Epithelial cell of esophagus (primary cell): ENCODE data around the gene ICAM1.

Experiments
- DNase-seq: peaks from one replicate; pipeline ENCODE4 v3.0.0; 2010; ENCODE audit warnings: low read depth
- H3K4me3 ChIP-seq: 2 replicates; pipeline ENCODE4 v1.5.1; 2011; ENCODE audit warnings: mild to moderate bottlenecking, low read length, control low read depth
- TF ChIP-seq, protein P1 (sequence below): IDR thresholded peaks from 2 replicates; pipeline ENCODE4 v1.5.1; 2011; ENCODE audit warnings: low read depth, mild to moderate bottlenecking, low read length, control low read depth, inconsistent platforms; ENCODE audit not compliant: insufficient read depth; ENCODE audit errors: missing control alignments

ICAM1 gene

DNA sequence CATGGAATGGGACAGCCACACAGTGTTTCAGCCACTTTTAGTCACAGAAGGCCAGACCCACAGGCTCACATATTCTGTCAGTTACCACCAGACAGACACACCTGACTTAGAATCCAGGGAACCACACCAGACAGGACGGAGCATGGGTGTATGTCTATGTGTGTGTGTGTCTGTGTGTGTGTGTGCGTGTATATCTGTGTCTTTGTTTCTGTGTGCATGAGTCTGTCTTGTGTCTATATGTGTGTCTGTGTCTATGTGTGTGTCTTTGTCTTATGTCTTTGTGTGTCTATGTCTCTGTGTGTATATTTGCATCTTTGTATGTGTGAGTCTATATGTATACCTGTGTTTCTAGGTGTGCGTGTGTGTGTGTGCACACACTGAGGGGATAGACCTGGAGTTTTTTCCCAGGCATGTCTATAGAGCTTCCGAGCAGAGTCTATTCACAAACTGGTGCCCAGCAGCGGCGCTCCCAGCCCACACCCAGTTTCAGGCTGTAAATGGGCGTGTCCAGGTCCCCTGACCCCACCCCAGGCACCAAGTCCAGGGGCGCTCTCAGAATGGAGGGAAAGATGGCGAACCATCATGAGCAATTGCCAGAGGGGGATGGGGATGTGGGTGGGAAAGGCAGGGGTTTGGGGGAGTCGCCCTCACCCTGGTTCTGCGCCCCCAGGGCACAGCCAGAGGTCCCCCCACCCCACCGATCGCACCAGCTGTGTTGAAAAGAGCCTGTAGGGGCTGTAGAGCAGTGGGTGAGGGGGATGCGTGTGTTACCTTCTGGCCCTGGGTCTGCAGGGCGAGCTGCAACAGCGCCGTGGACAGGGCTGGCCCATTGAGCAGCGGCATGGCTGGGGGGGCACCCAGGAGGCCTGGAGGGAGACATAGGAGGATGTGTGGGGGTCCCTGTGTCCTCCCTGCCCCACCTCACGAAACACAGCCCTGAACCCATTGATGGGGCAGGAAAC lies 51.2 kb downstream of the ICAM1 start:
- no peak for DNase-seq
- no peak overlapping the region for H3K4me3 ChIP-seq
- TF ChIP-seq, protein P1, sequence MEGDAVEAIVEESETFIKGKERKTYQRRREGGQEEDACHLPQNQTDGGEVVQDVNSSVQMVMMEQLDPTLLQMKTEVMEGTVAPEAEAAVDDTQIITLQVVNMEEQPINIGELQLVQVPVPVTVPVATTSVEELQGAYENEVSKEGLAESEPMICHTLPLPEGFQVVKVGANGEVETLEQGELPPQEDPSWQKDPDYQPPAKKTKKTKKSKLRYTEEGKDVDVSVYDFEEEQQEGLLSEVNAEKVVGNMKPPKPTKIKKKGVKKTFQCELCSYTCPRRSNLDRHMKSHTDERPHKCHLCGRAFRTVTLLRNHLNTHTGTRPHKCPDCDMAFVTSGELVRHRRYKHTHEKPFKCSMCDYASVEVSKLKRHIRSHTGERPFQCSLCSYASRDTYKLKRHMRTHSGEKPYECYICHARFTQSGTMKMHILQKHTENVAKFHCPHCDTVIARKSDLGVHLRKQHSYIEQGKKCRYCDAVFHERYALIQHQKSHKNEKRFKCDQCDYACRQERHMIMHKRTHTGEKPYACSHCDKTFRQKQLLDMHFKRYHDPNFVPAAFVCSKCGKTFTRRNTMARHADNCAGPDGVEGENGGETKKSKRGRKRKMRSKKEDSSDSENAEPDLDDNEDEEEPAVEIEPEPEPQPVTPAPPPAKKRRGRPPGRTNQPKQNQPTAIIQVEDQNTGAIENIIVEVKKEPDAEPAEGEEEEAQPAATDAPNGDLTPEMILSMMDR, result no peak

DNA sequence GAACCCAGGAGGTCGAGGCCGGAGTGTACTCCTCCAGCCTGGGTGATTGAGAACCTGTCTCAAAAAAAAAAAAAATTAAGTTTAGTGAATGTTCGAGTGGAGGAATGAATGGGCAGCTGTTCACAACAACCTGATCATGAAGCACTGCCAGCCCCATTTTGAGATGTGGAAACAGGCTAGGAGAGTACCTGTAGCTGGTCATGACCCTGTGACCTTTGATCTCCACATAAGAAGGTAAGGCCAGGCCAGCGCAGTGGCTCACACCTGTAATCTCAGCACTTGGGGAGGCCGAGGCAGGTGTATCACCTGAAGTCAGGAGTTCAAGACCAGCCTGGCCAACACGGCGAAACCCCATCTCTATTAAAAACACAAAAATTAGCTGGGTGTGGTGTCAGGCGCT lies 54.8 kb downstream of the ICAM1 start:
- TF ChIP-seq, protein P1, result no peak
- no peak for DNase-seq
- no peak overlapping the region for H3K4me3 ChIP-seq

DNA sequence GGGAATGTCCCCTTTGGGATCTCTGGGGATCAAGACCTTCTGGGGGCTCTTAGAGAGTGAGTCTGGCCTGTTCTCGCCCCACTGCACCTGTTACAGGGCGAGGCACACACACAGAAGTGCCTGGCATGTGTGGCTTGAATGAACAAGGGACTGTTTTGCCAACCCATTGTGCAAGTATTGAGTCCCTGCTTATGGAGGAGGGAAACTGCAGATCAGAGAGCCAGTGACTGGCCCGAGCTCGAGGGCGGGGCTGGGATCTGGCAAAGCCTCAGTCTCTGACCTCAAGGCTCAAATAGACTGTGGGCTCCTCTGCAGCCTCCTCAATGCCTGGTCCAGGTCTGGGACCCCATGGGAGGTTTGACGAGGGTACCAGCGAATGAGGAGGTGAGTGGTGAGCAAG lies 56.9 kb downstream of the ICAM1 start:
- TF ChIP-seq, protein P1, result no peak
- H3K4me3 ChIP-seq, result no peak overlapping the region
- no peak for DNase-seq

DNA sequence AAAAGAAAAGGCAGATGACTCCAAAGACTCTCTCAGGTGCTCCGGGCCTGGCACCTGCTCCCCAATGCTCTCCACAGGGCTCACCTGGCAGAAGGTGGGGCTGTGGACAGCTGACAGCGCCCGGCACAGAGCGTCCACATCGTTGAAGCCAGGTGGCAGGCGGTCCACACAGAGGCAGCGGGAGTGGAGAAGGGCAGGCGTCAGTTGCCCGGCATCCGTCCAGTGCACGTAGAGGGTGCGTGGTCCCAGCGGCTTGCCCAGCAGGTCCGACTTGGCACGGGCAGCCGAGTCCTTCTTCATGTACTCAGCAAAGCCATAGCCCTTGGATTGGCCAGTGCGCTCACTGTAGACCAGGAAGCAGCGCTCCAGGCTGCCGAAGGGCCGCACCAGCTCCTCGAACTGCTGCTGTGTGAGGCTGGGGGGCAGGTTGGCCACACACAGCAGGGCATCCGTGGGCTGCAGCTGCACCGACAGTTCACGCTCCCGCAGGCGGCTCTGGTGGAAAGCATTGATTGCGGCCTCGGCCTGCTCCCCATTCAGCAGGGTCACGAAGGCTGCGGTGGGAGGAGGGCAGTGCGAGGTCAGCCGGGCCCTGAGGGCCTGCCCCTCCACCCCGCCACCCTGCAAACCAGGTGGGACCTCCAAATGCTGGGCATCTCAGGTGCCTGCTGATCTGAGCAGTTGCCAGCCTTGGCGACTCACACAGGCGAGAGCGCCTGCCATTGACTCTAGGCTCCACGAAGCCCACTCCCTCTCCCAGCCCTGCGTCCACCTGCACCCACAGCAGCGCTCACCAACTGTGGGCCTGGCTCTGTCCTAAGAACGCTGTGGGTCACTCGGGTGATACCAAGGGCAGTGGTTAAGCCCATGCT lies 57.9 kb downstream of the ICAM1 start:
- H3K4me3 ChIP-seq, result no peak overlapping the region
- TF ChIP-seq, protein P1, result no peak
- DNase-seq, result no peak

DNA sequence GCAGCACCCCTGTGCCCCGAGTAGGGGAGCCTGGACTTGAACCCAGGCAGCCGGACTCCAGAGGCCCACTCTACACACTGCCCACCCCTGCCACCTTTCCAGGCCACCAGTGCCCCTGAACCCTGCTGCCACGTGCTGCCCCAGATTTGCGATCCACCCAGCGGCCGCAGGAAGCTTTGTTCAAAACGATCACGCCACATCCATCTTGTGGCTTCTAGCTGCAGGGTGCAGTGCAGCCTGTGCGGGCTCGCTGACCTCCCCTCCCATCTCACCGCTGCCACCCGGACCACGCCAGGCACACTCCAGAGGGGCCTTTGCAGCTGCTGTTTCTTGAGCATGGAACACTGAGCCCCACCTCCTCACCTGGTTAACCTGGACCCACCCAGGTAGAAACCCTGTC lies 58.6 kb downstream of the ICAM1 start:
- DNase-seq, result no peak
- TF ChIP-seq, protein P1, result no peak
- no peak overlapping the region for H3K4me3 ChIP-seq

DNA sequence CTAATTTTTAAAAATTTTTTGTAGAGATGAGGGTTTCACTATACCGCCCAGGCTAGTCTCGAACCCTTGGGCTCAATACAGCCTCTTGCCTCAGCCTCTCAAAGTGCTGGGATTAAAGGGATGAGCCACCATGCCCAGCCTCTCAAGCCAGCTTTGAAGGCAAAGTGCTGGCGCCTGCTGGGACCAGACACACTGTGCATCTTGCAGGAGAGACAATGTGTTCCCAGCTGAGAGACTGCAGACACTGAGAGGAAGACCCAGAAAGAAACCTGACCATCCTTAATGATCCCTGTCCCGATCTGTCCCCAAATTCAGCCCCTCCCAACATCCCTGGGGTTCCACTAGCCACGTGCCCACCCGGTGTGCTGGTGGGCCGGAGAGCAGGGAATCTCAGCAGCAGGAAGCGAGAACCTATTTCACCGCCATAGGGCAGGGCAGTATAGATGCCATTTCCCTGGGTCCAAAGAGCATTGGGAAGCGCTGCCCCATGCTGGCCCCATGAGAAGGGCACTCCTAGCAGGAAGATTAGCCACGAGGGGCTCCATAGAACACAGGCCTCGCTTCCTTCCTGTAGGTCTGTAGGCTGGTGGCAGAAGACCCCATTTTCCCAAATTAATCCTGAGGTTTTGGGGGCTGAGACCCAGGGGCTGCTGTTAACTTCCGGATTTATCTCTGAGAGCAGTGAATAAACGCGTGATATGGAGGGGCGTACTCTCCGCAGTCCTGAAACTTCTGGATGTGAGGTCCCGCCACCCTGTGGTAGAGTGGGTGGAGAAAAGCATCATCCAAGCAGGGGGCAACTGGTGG lies 61.4 kb downstream of the ICAM1 start:
- no peak for DNase-seq
- TF ChIP-seq, protein P1, result no peak

More for the DNA sequence above, 61.4 kb downstream of the ICAM1 start:
- peak overlapping the region; percentile 61 for H3K4me3 ChIP-seq
